GM18519 (cell line): ENCODE measurements around the gene DOCK8.

ENCODE experiments used
- ATAC-seq: cut with Tn5 transposase; IDR thresholded peaks from one replicate; pipeline ENCODE4 v1.9.1; 2021; ENCODE audit warnings: mild to moderate bottlenecking, moderate library complexity; ENCODE audit not compliant: unreplicated experiment, low FRiP score

The DOCK8 gene

DNA sequence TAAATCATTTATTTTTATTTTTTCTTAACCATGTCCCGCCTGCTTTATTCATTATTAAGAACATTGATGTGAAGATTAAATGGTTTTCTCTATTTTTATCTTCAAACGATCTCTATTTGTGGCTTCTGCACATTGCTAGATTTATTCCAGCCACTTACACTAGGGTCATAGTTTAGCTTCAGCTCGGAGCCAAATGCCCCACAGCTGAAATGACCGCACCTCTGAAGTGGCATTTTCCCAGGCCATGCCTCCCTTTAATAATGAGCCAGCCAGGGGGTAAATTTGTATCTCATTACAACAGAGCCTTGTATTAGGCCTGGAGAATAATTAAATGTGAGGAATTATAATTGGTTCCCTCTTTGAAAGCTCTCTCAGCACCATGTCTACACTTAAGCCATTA is 89.4 kb downstream of the DOCK8 start:
- ATAC-seq: no peak

- no peak for ATAC-seq
Observed at GRCh38 chr9:304519-305185, 90.0 kb downstream of the DOCK8 start.

- no peak for ATAC-seq
Observed at GRCh38 chr9:306907-307306, 92.2 kb downstream of the DOCK8 start.

DNA sequence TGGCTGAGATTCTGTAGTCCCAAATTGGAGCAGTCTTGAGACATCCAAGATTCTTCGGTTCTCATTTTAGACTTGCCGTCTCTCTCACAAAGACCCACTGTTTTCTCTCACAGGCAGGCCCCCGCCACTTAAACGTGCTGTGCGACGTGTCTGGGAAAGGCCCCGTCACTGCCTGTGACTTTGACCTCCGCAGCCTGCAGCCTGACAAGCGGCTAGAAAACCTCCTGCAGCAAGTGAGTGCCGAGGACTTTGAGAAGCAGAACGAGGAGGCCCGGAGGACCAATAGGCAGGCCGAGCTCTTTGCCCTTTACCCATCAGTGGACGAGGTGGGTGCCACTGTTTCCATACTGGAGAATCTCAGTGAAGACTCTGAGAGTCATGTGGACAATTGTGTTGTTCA is 97.2 kb downstream of the DOCK8 start:
- ATAC-seq: no peak

GRCh38 chr9:312596-313320 is 98.1 kb downstream of the DOCK8 start:
- ATAC-seq: no peak

DNA sequence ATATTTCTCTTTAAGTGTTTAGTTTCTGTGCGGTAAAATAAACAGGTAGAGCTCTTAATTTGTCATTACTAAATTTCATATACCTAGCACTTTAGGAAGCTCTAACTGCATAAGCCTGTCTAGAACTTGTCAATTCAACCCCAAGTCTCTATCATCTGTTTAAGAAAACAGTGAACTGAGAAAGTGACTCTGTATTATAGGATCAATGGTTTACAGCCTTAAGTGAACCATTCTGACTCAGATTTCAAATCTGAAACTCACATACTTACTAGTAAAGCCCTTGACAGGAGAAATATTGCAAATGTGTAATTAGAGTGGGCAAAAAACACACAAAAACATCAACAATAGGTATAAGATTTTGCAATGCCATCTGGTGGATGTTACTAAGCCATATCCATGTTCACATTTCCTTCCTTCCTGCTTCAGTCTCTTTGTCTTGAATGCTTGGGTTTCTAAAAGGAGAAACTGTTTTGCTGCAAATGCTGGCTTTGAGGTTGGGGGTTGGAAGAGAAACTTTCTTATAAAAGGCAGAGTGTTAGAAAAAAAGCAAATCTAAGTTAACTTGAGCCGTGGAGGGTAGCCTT is 101.8 kb downstream of the DOCK8 start:
- no peak for ATAC-seq

- no peak for ATAC-seq
Observed at GRCh38 chr9:318646-319045, 104.0 kb downstream of the DOCK8 start.

- ATAC-seq: no peak
Observed at GRCh38 chr9:324971-325370, 110.3 kb downstream of the DOCK8 start.

DNA sequence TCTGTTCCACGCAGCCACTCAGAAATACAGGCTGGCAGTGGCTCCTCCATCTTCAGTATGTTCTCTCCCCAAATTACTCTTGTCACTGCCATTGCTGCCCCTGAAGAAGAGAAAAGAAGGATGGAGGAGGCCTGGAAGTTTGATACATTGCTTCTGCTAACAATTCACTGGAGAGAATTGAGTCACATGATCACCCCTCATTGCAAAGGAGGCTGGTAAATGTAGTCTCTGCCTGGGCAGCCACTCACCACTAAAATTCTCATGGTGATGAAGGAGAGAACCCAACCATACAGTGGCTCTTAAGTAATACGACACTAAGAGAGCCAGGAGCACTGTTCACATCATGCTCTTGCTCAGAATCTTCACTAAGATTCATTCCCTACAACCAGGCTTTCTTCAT is 112.0 kb downstream of the DOCK8 start:
- no peak for ATAC-seq

DNA sequence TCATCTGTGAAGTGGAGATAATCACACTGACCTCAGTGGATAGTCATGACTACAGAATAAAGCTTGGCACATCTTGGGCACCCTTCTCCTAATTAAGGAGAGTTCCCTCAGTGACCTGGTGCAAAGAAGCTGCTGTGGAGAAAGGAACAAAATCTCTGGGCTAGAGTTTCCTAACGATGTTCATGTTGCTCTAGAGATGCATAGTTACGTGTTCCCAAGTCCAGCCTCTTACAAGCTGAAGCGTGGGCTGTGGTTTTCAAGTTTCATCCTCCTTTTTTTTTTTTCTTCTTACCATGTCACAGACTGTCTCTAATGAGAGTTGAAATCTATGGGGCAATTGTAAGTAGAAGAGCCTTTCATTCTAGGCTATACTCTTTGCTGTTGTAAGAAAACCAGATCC is 113.8 kb downstream of the DOCK8 start:
- ATAC-seq: no peak

- no peak for ATAC-seq
Observed at GRCh38 chr9:331197-331596, 116.5 kb downstream of the DOCK8 start.

DNA sequence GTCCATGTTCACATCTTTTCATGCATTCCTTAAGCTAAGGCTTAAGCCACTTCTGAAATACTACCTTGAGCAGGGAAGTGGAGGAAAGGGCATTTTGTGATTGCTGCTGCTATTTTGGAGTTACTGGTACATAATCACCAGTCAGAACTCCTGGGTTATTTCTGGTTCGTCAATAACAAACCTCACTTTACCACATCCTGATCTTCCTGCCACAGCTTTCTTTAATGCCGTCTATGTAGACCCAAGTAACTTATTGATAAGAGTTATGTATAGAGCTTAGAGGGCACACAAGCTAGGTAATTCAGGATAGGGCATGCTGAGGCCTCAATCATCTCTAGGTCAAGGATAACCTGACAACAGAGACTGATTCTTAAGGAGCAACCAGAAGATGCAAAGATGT is 120.7 kb downstream of the DOCK8 start:
- no peak for ATAC-seq

DNA sequence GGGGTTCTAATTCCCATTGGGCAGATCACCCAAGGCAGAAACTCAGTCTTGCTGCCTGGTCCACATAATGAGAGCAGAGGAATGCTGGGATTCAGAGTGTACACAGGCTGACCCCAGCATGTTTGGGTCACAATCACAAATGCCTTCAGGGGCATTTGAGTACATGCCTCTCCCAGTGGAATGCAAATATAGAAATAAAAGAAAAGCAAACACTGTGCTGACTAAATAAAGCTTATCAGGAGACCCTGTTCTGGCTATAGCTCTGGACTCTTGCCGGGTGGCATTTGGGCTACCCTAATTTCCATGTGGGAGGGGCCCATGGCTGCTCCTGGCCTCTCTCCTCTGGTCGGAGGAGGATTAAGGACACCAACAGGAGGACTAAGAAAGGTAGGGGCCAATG is 121.4 kb downstream of the DOCK8 start:
- no peak for ATAC-seq

- no peak for ATAC-seq
Observed at GRCh38 chr9:338602-339001, 123.9 kb downstream of the DOCK8 start.

DNA sequence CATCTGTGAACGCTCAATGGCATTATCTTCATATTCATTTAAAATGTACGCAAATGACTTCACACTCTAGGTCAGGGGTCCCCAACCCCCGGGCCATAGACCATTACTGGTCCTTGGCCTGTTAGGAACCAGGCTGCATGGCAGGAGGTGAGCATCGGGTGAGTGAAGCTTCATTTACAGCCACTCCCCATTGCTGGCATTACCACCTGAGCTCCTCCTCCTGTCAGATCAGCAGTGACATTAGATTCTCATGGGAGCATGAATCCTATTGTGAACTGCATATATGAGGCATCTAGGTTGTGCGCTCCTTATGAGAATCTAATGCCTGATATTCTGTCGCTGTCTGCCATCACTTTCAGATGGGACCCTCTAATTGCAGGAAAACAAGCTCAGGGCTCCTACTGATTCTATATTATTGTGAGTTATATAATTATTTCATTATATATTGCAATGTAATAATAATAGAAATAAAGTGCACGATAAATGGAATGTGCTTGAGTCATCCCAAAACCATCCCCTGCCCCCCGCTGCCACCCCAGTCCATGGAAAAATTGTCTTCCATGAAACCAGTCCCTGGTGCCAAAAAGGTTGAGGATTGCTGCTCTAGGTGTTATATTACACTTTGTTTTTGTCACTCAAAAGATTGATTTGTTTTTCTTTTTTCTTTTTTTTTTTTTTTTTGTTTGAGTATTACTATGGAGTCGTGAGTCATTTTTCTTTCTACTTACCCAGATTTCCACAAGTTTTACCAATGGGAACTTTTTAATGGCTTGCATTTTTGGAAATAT is 127.2 kb downstream of the DOCK8 start:
- ATAC-seq: no peak

DNA sequence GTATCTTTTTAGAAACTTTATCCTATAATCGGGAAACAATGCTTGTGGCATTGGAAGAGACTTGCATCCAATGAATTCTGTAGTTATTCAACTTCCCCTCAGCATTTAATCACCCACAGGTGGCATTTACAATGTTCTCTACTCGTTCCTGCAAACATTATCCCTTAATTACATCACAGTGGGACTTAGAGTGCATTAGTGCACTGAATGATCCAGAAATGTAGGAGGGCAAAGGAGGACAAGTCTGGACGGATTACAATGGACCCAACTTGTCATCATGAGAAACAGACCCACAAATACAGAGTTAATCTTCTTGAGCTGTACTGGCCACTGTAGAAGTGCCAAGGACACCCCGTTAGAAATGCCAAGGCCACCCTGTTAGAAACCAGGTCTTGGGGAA is 129.1 kb downstream of the DOCK8 start:
- no peak for ATAC-seq

GRCh38 chr9:346111-346571 is 131.5 kb downstream of the DOCK8 start:
- ATAC-seq: no peak

- no peak for ATAC-seq
Observed at GRCh38 chr9:347667-348292, 133.1 kb downstream of the DOCK8 start.

- ATAC-seq: no peak
Observed at GRCh38 chr9:350384-350783, 135.7 kb downstream of the DOCK8 start.

- no peak for ATAC-seq
Observed at GRCh38 chr9:351916-352315, 137.3 kb downstream of the DOCK8 start.

DNA sequence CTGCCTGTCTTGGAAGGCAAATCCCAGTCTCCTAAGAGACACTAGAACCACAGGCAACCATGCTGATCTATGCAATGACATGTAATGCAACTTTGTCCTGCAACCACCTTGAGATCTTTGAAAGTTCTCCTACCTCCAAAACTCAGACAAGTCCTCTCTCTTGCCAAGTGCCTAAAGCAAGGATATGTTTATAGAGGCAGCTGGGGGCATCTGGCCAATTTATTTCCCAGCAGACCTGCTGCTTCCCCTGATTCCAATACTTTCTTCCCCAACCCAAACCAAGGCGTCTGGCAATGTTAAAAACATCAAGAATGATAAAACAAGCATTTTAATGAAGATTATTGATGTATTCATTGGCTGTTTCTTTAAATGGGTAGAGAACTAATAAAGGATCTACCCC is 138.4 kb downstream of the DOCK8 start:
- ATAC-seq: no peak
